HG02981 (cell line): ENCODE measurements around the gene LPAR2.

Experiments
- ATAC-seq: cut with Tn5 transposase; IDR thresholded peaks from one replicate; pipeline ENCODE4 v1.9.1; 2021; ENCODE audit warnings: mild to moderate bottlenecking, moderate library complexity; ENCODE audit not compliant: unreplicated experiment

The LPAR2 gene

DNA sequence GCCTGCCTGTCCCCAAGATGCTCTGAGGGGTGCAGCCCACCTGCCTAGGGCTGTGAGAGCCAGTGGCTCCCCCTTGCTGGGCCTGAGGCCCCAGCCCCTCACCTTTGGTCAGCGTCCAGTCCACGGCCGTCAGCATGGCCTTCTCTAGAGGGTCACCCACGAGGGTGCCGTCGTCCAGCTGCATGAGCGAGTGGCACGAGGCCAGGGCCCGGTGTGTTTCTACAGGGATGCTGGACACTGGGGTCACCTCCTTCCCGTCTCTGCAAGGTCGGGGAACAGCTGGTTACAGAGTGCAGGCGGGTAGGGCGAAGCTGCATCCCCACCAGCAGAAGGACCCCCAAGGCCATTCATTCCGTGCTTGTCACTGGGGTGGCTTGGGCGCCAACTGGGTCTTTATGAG is 26.4 kb upstream of the LPAR2 start:
- ATAC-seq = no peak

DNA sequence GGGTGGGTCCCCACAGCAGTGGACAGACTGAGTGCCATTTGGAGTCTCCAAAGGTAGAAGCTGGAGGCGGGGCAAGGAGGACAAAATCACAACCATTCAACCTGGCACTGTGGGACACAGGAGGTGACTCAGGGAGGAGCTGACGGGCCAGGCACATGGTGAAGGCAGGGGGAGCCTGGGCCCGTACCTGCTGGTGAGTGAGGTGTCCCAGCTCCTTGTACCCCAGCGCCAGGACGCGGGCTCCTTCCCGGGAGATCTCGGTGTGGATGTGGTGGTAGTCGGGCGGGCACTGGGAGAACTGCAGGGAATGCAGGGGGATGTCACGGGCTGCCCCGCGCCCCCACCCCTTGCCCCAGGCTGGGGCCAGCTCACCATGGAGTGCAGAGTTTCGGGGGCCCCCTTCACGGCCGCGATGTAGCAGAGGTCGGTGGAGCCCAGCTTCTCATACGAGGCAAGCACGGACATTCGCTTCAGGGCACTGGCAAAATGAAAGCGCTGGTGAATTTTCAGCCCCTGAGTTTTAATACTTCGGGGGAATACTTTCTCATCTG is 25.7 kb upstream of the LPAR2 start:
- no peak for ATAC-seq

DNA sequence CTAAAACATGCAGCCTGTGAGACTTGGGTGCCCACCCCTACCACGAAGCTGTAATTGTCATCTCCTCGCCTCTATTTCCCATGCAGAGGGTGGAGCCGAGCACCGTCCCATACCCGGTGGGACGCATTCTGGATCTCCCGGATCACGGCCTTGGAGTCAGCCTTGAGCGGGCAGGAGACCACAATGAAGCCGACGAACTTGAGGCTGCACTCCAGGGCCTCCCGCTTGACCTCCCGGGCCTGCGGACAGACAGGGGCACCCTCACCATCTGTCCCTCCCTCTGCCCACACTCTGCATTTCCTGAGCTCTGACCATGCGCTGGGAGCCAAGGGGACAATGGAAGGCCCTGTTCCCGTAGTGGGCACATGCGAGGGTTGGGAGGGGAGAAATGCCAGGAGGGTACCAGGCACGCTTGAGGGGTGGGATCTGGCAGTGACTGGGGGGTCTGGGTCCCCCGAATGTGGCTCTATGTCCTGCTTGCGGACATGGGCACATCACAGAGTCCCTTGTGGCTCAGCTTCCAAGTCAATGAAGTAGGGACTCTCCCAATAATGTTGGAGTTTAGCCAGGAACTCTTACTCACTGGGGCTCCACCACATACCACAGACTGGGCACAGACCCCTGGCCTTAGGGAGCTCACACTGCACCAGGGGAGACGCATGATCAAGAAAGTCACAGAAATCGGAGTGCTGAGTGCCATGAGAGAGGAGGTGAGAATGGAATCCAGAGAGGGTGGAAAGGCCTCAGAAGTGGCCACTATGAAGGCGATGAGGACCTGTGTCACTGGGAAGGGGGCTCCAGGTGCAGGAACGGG is 24.7 kb upstream of the LPAR2 start:
- no peak for ATAC-seq

DNA sequence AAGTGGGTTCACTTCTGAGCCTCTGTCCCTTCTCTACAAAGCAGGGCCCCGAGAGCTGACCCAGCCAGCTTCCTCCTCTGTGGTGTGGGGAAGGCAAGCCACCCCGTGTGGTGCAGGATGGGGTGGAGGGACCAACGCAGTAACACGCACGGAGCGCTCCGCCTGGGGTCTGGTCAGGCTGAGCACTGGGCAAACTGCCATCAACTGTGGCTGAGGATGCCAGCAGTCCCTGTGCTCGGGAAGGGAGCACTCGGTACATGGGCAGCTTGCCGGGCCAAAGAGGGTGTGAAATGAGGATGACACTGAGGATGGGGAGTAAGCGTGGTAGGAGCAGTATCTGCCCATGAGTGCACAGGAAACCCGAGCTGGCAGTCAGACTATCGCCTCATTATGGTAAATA is 23.1 kb upstream of the LPAR2 start:
- ATAC-seq = no peak

DNA sequence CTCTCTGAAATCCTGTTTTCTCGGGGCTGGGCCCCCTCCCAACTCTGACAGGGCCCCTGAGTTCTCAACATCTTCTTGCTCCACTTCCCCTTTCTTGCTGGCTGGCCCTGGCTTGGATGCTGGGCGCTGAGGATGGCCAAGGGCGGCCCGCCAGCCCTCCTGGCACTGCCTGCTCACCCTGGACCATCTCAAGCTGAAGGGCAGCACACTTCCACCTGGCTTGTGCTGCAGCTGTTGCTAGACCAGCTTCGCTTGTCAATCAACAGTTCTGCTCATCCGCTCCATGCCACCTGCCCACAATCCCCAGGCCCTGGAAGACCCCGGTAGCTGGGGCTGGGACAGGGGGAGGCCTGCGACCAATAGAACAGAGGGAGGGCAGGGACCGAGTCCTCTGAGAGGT is 22.3 kb upstream of the LPAR2 start:
- no peak for ATAC-seq

DNA sequence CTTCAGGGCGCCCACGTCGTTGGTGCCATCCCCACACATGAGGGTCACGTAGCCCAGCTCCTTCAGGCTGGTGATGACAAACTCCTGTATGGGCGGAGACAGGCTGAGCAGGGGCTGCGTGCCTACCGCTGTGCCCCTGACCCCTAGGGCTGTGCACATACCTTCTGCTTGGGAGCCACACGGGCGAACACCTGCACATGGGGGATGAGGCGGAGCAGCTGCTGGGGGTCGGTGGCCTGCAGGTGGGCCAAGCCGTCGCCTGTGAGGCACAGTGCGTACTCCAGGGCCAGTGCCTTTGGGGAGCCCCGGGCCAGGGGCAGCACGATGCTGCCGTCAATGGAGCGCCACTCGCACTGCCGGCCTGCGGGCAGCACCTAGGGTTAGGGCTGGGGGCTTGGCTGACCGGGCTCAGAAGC is 21.6 kb upstream of the LPAR2 start:
- ATAC-seq = no peak

DNA sequence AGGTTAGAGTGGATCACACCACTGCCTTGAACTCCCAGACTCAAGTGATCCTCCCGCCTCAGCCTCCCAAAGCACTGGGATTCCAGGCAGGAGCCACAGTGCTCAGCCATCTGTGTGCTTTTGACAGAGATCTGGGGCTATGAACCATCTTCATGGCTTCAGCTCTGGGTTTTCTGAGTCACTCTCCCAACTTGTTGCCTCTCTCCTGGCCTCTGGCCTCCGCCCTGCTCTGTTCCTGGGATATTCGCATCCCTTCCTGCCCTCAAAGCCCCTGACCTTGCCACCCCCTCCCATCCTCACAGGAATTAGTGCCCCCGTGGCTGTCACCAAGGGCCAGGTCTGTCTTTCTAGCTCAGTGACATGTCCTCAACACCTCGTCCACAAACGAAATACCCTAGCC is 21.1 kb upstream of the LPAR2 start:
- ATAC-seq = no peak

DNA sequence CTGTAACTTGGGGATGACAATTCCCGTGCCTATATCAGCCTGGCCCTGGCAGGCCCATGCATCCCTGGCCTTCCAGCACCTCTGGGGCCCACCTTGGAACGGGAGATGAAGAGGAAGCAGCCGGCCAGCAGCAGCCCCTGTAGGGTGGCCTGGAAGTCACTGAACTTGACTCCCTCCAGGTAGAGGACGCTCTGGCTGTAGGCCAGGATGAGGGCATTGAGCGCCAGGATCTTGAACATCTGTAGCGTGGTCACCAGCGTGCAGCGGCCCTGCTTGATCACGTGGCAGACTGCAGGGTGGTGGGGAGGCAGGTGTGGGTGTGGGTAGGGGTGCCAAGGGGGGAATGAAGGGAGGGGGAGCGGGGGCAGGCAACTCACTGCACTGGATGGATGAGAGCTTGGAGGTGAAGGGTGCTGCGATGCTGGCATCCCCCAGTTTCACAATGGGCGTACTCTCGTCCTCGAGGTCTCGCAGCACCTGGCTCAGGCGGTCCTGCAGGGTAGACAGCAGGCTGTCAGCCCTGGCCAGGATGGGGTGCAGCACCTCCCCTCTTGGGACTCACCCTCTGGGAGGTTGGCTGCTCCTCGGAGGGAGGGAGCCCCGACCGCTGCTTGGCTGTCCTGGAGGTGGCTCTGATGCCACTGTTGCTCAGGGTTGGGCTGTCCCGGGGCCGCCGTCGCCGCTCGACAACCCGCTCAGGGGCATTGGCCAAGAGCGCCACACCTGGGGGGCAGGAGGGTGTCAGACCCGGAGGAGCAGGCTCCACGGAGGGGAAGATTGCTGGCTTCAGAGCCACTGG is 19.2 kb upstream of the LPAR2 start:
- ATAC-seq = no peak

DNA sequence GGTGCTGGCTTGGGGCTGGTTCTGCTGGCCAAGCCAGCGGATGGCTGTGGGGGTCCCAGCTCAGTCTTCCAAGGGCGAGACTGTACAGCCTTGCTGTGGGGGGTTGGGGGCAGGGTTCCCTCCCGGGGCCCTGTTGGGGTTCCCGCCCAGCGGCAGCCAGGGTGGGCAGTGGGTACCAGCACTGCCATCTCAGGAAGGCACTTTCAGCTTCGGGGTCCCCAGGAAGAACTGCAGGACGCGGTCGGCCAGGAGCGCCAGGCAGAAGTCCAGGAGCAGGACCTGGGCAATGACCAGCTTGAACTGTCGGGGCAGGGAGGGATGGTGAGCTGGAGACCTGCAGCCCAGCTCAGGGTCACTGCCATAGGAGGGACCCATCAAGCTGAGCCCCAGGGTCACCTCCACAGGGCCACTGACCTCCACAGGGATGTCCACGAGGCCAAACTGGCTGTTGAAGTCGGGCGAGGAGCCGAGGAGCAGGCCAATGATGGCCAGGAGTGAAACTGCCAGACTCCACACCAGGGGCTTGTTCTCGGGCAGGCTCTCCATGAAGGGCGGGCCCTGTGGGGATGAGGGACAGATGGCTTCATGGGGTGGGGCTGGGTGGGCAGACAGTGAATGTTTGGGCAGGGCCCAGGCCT is 17.3 kb upstream of the LPAR2 start:
- no peak for ATAC-seq

DNA sequence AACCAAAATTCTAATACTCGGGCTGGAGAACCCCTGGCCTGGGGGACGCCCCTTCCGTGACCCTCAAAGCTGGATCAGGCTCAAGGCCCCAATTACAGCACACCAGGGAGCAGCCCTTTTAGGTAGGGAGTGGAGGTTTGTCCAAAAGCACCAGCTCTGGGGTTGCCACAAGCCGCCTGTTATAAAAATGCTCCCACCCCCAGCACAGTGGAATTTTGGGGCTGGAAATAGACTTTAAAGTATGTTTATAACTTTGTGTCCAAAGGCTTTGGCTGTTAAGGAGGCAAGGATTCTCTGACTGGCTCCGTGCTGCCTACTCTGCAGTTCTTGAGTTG is 16.0 kb upstream of the LPAR2 start:
- no peak for ATAC-seq

DNA sequence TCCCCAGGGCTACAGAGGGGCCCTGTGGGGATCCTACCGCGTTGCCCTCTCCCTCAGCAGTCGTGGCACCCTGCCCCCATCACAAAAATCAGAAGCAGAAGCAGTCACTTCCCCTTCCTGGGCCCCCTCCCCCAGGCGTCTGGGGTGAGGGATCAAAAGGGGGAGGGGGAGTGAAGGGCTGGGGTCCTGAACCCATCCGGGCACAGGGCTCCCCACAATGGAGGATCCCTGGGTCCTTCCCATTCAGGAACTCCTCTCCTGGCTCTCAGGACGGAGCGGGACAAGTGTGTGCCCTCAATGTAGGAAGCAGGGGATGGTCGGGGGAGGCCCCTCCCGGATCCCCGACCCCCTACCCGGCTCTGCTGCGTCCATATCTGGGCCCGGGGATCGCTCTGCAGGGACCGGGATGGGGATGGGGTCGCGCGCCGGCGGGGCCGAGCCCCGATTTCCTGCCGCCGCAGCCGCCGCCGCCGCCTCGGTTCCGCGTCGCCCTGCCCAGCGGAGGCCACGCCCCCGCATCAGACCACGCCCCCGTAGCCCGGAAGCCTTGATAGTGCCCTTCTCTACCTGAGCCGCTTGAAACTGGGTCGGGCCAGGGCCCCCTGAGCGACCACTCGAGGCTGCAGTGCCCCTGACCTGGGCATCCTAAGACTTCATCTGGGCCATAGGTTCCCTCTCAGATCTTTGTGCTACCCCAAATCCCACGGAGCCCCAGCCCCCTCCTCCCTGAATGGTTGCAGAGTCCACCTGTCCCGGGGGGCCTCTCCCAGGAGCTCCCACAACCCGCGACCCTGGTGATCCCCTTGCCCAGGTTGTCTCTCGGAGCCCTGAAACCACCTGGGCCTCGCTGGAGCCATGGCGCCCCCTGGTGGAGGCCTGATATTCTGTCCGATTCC is 15.4 kb upstream of the LPAR2 start, which contains the start of gene GMIP:
GMIP (minus strand) TSS at position 500 of the 896 bp plus-strand sequence; CDS start at position 372, 128 bp downstream.
- peak; percentile 62 for ATAC-seq

DNA sequence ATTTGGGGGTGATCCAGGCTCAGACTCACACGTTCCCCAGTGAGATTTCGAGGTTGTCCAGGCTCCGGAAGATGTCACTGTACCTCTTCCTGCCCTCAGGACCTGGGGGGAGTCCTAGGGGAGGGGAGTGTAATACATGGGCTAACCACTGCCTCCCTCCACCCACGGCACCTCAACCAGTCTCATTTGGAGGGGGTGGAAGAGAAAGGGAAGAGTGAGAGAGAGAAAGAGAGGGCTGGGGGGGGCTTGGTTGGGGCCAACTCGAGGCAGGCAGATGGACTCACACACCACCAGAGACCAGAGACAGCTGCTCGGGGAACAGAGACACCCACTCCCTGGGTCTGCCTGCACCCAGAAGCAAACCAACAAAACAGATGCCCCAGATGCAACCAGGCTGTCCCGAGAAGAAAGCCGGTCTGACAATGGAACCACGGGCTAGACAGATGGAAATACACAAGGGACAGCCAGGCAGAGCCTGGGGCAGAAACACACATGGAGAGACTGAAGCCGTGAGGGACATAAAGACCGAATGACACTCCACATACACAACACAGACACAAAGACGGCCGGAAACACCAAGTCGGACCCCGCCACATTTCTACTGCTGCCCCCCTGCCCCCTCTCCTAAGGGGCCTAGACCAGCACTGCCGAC is 14.6 kb upstream of the LPAR2 start:
- no peak for ATAC-seq

DNA sequence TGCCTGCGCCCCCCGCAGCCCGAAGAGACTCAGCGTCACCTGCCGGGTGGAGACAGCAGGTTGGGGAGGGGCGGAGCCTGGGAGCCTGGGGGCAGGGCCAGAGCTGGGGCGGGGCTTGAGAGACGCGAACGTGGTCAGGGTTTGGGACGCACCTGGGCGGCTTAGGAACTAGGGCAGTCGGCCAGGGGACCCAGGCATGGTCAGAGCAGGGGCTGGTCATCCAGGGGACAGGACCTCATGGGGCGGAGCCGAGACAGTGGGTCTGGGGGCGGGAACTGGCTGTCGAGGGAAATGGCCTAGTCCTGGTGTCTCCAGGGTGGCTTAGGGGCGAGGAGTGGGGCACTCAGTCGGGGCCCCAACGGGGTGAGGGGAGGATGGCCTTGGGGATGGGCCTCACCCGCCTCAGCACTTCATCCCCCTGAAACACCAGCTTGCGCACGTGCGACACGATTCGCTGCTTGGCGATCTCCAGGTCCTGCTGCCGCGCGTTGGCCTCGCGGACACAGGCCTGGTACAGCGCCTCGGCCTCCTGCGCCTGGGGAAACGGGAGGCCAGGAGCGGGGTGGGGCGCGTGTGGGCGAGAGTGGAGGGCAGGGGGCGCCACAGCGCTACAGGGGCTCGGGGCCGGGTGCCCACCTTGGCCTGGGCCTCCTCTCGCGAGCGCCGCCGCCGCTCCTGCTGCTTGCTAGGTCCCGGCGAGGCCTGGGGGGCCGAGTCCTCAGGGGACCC is 9.7 kb upstream of the LPAR2 start:
- ATAC-seq = no peak

DNA sequence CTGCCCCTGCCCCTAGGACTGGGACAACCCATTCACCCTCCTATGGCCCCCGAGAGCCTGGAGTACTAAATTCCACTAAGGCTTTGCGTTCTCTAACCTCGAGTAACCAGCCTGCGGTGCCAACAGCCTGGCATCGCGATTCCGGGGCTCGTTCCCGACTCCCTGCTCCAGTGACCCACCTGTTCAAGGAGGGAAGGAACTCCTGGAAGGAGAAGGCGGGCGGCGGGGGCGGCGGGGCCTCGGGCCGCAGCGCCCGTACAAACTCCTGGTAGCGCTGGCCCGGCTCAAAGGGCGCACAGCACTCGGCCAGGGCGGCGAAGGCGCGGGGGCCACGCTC is 9.1 kb upstream of the LPAR2 start:
- ATAC-seq = no peak

DNA sequence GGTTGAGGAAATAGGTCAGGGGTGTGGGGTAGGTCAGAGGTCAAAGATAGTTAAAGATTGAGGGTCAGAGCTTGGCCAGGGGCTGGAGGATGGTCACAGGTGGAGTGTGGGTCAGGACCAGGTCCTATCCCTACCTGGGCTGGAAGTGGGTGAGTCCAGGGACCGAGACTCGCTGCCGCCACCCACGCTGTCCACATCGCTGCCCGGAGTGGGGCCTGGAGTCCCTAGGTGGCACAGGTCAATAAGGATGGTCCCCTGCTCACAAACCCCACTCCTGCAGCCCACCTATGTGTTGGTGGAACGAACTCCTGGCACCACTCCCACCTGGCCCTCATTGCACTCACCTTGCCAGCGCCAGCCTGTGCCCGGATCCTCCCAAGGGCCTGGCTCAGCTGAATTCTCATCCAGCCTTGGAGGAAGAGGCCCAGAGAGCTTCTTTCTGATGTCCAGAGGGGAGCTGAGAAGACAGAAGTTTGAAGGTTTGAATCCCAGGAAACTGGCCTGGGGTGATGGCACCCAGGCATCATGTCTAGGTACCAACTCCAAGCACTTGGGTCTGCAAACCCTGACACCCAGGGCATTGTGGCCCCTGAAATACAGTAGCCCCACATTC is 8.7 kb upstream of the LPAR2 start:
- ATAC-seq = no peak

DNA sequence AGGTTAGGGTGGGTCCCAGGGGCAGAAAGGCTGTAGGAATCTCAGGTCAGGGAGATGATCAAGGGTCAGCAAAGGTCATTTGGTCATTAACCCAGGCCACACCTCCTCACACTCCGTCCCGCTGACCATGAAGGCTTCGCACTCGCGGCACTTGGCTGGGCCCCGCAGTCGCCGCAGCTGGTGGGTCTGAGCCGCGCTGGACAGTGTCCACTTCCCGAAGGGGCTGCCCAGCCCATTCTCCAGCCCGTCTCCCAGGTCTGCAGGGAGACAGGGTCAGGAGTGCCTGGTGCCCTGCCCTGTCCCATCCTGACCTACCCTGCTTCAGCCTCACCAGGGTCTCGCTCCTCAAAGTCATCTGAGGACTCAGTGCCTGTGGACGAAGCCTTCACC is 7.3 kb upstream of the LPAR2 start:
- no peak for ATAC-seq

DNA sequence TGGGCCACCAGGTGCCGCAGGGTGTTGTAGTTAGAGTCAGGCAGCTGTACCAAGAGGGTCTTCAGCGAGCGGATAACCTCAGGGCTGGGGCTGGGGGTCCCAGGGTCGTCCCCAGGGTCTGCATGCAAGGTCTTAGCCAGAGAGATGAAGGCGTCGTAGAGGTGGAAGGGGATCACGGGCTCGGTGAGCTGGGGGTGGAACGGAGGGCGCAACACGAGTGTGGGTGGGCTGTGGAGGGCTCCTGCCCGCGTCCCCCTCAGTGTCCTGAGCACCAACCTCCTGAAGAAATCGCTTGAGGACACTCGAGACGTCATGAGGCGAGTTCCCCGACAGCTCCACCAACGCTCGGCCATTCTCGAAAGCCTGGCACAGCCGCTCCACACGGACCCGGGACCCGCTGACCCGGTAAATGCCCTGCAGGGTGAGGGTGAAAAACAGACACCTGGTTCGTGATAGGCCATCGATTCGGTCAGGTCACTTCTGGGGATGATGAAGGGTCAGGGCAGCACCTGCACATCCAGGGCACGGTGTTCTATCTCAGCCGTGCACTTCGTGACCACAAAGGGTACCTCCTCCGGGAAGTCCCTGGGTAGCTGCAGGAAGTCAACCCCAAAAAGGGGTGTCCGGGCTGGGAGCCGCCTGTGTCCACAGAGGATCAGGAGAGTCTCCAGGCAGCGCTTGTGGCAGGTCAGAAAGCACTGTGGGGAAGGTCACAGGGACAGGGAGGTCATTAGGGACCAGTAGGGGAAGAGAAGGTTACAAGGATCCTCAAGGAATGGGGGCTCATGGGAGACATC is 6.7 kb upstream of the LPAR2 start:
- ATAC-seq = no peak
